OCI-LY7 (cell line): ENCODE results near the gene CYFIP1. TPM values are rescaled to one million over a fixed set of nuclear protein-coding genes. Genes with fewer than 3 reads are reported as not detected.

Experiments
- BruUV-seq: library from RNA; stranded (reverse); fragments of 400-500 nt; replicated peaks from 2 replicates; lab custom pipeline; 2021; lab: Mats Ljungman, UMichigan
- CTCF ChIA-PET: fragments of 300-600 bp; sonication (Branson Sonifier 250); formaldehyde crosslinking; loops from one replicate; lab custom pipeline; 2022; ENCODE audit warnings: antibody characterized with exemption; ENCODE audit not compliant: unreplicated experiment; lab: Charles Lee
- POLR2A ChIA-PET: fragments of 300-600 bp; sonication (Branson Sonifier 250); formaldehyde crosslinking; loops from one replicate; lab custom pipeline; 2022; ENCODE audit warnings: antibody characterized with exemption; lab: Charles Lee
- DNase-seq: peaks from one replicate; pipeline ENCODE4 v3.0.0-alpha.2; 2015; ENCODE audit warnings: low spot score
- H2AFZ ChIP-seq: fragments of 200-600 bp; sonication (generic), shearing (Covaris generic); 2 replicates; pipeline ENCODE4 v1.6.1; 2014; ENCODE audit warnings: mild to moderate bottlenecking, antibody characterized with exemption, low read length, moderate library complexity
- H3K27ac ChIP-seq: fragments of 200-600 bp; sonication (generic); 2 replicates; pipeline ENCODE4 v1.5.1; 2014; ENCODE audit warnings: mixed run types, low read depth, mild to moderate bottlenecking, moderate library complexity, low read length, inconsistent platforms; ENCODE audit not compliant: poor library complexity, severe bottlenecking
- H3K36me3 ChIP-seq: fragments of 200-600 bp; sonication (generic); 2 replicates; pipeline ENCODE4 v1.6.1; 2014; ENCODE audit warnings: mild to moderate bottlenecking, antibody characterized with exemption, low read length, moderate library complexity, mixed read lengths; ENCODE audit not compliant: insufficient read depth
- H3K4me1 ChIP-seq: fragments of 200-600 bp; sonication (generic); 2 replicates; pipeline ENCODE4 v1.5.1; 2014; ENCODE audit warnings: mild to moderate bottlenecking, low read length; ENCODE audit not compliant: insufficient read depth, poor library complexity, severe bottlenecking
- H3K4me2 ChIP-seq: fragments of 200-600 bp; sonication (generic); 2 replicates; pipeline ENCODE4 v1.6.1; 2014; ENCODE audit warnings: mild to moderate bottlenecking, low read length
- H3K4me3 ChIP-seq: fragments of 200-600 bp; sonication (generic); 2 replicates; pipeline ENCODE4 v1.5.1; 2014; ENCODE audit warnings: mild to moderate bottlenecking, low read depth, low read length; ENCODE audit not compliant: poor library complexity, severe bottlenecking
- H3K79me2 ChIP-seq: fragments of 200-600 bp; sonication (generic); 2 replicates; pipeline ENCODE4 v1.6.1; 2016; ENCODE audit warnings: low read depth, mild to moderate bottlenecking, low read length, moderate library complexity, mixed read lengths; ENCODE audit not compliant: insufficient read depth
- H3K9me2 ChIP-seq: fragments of 200-600 bp; sonication (generic); 2 replicates; pipeline ENCODE4 v1.6.1; 2016; ENCODE audit warnings: mild to moderate bottlenecking, low read length, mixed read lengths; ENCODE audit not compliant: insufficient read depth
- H3K9me3 ChIP-seq: fragments of 200-600 bp; sonication (generic); 2 replicates; pipeline ENCODE4 v1.6.1; 2014; ENCODE audit warnings: mild to moderate bottlenecking, mixed run types, low read length, mixed read lengths
- H4K20me1 ChIP-seq: fragments of 200-600 bp; sonication (generic); 2 replicates; pipeline ENCODE4 v1.6.1; 2014; ENCODE audit warnings: mild to moderate bottlenecking, antibody characterized with exemption, low read length, moderate library complexity, mixed read lengths; ENCODE audit not compliant: insufficient read depth
- CTCF ChIP-seq: fragments of 200-600 bp; sonication (generic); conservative IDR thresholded peaks from 2 replicates; pipeline ENCODE4 v1.5.1; 2014; ENCODE audit warnings: mild to moderate bottlenecking, antibody characterized with exemption, low read length, moderate library complexity, mixed read lengths
- EZH2phosphoT487 ChIP-seq: fragments of 200-600 bp; sonication (generic); IDR thresholded peaks from 2 replicates; pipeline ENCODE4 v1.6.1; 2018; ENCODE audit warnings: low read depth, borderline replicate concordance, mild to moderate bottlenecking, mixed run types, antibody characterized with exemption, low read length, moderate library complexity, mixed read lengths
- intact Hi-C: fragments of 100-400 bp; cut with micrococcal nuclease; formaldehyde crosslinking; loops from one replicate; pipeline ENCODE4 v1.10.0; 2022; ENCODE audit not compliant: unreplicated experiment
- total RNA-seq, 2 experiments: library from RNA; depleted of rRNA in 1 of 2; stranded (reverse); fragments of >200 nt in 1 of 2; shearing (Covaris generic) in 1 of 2; gene quantifications; 2 replicates each; pipeline ENCODE4 v1.2.3, GENCODE V29; 2014 to 2022

CYFIP1 gene
- total RNA-seq, 2 experiments from 2014 or later = 0.98 to 1.3 TPM

DNA sequence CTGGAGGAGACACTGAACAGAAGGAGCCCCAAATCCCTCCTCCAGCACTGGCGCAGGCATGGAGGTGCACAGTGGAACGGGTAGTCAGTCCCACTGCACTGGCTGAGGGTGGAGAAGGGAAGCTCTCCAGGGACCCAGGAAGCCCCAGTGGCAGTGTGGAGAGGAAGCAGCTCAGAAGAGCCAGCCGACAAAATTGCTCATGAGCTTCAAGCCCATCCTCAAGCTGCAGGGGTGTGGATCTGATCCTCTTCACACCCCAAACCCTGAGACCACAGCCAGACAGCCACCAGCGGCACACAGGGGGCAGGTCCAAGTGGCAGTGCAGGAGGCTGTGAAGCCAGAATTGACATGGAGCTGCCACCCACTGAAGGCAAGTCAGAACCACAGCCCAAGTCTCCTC lies 32.1 kb downstream of the CYFIP1 start:
- ChIA-PET CTCF (no interaction called here), POLR2A (no interaction called here)
- no peak overlapping the region for H2AFZ ChIP-seq
- no peak for DNase-seq
- no peaks in the 10 kb centered on the region for H3K9me3 ChIP-seq
- H4K20me1 ChIP-seq = no peaks in the 10 kb centered on the region
- TF ChIP-seq EZH2phosphoT487 (no peak), CTCF (no peak)
- H3K4me1 ChIP-seq = no peaks in the 10 kb centered on the region
- intact Hi-C loops = no loop called here
- no peaks in the 10 kb centered on the region for H3K36me3 ChIP-seq
- H3K27ac ChIP-seq = no peak overlapping the region
- H3K4me2 ChIP-seq = no peak overlapping the region
- H3K79me2 ChIP-seq = no peaks in the 10 kb centered on the region
- H3K9me2 ChIP-seq = no peaks in the 10 kb centered on the region
- no TSS peak for BruUV-seq
- H3K4me3 ChIP-seq = no peak overlapping the region

GRCh38 chr15:22947101-22948000 lies 32.8 kb downstream of the CYFIP1 start:
- no peak overlapping the region for H3K27ac ChIP-seq
- H3K4me3 ChIP-seq = no peak overlapping the region
- H3K36me3 ChIP-seq = no peaks in the 10 kb centered on the region
- H2AFZ ChIP-seq = no peak overlapping the region
- H3K4me2 ChIP-seq = no peak overlapping the region
- H3K79me2 ChIP-seq = no peaks in the 10 kb centered on the region
- no peak for DNase-seq
- TF ChIP-seq CTCF (no peak), EZH2phosphoT487 (no peak)
- no peaks in the 10 kb centered on the region for H3K4me1 ChIP-seq
- H3K9me3 ChIP-seq = no peaks in the 10 kb centered on the region
- BruUV-seq = no TSS peak
- ChIA-PET CTCF (no interaction called here), POLR2A (interaction anchor here (0.6 kb wide), 1 partner anchor 8 kb away, joined by 4 read pairs; no protein-coding TSS in a partner anchor)
- H4K20me1 ChIP-seq = no peaks in the 10 kb centered on the region
- intact Hi-C loops = no loop called here
- no peaks in the 10 kb centered on the region for H3K9me2 ChIP-seq

DNA sequence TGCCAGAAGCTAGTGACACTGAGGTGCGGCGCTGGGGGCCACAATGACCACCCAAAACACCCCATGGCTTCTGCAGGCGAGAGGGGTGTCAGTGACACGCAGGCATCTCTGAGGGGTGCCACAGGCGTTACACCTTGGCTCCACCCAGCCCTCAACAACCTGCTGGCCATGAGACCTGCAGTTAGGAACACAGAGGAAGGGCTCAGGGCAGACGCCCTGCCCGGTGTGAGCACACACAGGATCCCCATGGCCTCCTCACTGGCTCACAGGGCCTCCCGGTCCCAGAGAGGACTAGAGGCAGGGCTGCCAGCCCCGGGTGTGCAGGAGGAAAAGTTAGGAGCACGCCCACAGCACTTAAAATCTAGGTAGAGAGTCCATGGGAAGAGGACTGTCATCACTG lies 35.1 kb downstream of the CYFIP1 start:
- no peaks in the 10 kb centered on the region for H3K4me1 ChIP-seq
- no peaks in the 10 kb centered on the region for H3K79me2 ChIP-seq
- H4K20me1 ChIP-seq = no peaks in the 10 kb centered on the region
- H3K9me3 ChIP-seq = no peaks in the 10 kb centered on the region
- H2AFZ ChIP-seq = no peak overlapping the region
- no peak overlapping the region for H3K4me3 ChIP-seq
- CTCF ChIA-PET = no interaction called here
- no peaks in the 10 kb centered on the region for H3K36me3 ChIP-seq
- no TSS peak for BruUV-seq
- no peak overlapping the region for H3K27ac ChIP-seq
- no peak for DNase-seq
- POLR2A ChIA-PET = no interaction called here
- H3K4me2 ChIP-seq = no peak overlapping the region
- H3K9me2 ChIP-seq = no peaks in the 10 kb centered on the region
- TF ChIP-seq EZH2phosphoT487 (no peak), CTCF (no peak)
- intact Hi-C loops = no loop called here
